ENCODE results near the gene ETHE1. TPM values are rescaled to one million over a fixed set of nuclear protein-coding genes. Genes with fewer than 3 reads are reported as not detected.
A peak's percentile ranks its signal among the peaks of the same experiment; 100 is the strongest.

Gene ETHE1
- total RNA-seq, 2 experiments from 2014 or later: 104 to 112 TPM

- Mint-ChIP-seq H3K36me3 (no peaks in the 10 kb centered on the region), H3K27ac (peak overlapping the region; percentile 55), H3K4me3 (peak overlapping the region; percentile 90), H3K9me3 (no peaks in the 10 kb centered on the region), H3K27me3 (no peaks in the 10 kb centered on the region), H3K4me1 (ENCODE audit: low read depth) (peaks cover 34% of the 10 kb centered on the region)
- no peak for DNase-seq
- intact Hi-C loops (cut with micrococcal nuclease): loop anchor here (1.0 to 10.0 kb wide), 8 partner anchors 12 to 322 kb away; partner anchors contain the start of genes KCNN4, PHLDB3, ZNF428 and ZNF575
- ChIA-PET CTCF (interaction anchor here (1.0 to 10.3 kb wide), 10 partner anchors 14 to 206 kb away, joined by 3 to 86 read pairs (median 4); partner anchors contain the start of gene ZNF575), POLR2A (interaction anchor here (1.0 to 2.3 kb wide), 5 partner anchors 10 to 134 kb away, joined by 3 to 8 read pairs (median 4); partner anchors contain the start of genes IRGQ, PHLDB3 and ZNF576)
These were observed 64.1 kb downstream of the ETHE1 start for GRCh38 chr19:43462785-43463380.

GRCh38 chr19:43462383-43462782, 64.6 kb downstream of the ETHE1 start:
- Mint-ChIP-seq H3K9me3 (no peaks in the 10 kb centered on the region), H3K27ac (peak overlapping the region; percentile 36), H3K4me1 (ENCODE audit: low read depth) (peaks cover 30% of the 10 kb centered on the region), H3K36me3 (no peaks in the 10 kb centered on the region), H3K4me3 (peak overlapping the region; percentile 90), H3K27me3 (no peaks in the 10 kb centered on the region)
- POLR2A ChIA-PET: interaction anchor here (1.0 to 1.8 kb wide), 3 partner anchors 10 to 134 kb away, joined by 3 to 4 read pairs (median 4); partner anchors contain the start of genes IRGQ and ZNF576
- intact Hi-C loops (cut with micrococcal nuclease): loop anchor here (2.0 to 10.0 kb wide), 3 partner anchors 16 to 322 kb away; partner anchors contain the start of genes KCNN4 and ZNF428
- CTCF ChIA-PET: interaction anchor here (1.3 to 10.3 kb wide), 4 partner anchors 15 to 206 kb away, joined by 5 to 86 read pairs (median 16); no protein-coding TSS in a partner anchor
- DNase-seq: no peak

DNA sequence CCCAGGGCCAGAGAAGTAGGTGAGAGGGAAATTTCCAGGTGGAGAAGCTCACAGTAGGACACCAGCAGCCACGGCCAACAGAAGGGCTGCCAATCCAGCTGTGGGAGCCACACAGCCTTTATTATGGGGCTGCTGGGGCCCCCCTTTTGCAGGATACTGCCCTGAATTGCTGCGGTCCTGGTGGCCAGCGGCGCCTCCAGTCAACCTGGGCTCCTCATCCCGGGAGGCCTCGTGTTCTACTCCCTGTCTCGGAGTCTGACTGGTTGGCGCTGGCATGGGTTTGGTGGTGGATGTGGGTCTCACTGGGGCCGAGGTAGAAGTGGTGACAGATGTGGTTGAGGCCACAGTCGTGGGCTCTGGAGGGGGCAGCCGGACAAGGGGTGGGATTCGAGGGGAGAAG, 65.7 kb downstream of the ETHE1 start:
- no peaks in the 10 kb centered on the region for H3K9me3 Mint-ChIP-seq
- no peaks in the 10 kb centered on the region for H3K27me3 Mint-ChIP-seq
- no peak overlapping the region for H3K4me3 Mint-ChIP-seq
- no peak for DNase-seq
- ChIA-PET CTCF (interaction anchor here (10.3 kb wide), 1 partner anchor 13 kb away, joined by 86 read pairs; no protein-coding TSS in a partner anchor), POLR2A (no interaction called here)
- H3K4me1 Mint-ChIP-seq (ENCODE audit: low read depth): peaks cover 27% of the 10 kb centered on the region
- no peak overlapping the region for H3K27ac Mint-ChIP-seq
- no peaks in the 10 kb centered on the region for H3K36me3 Mint-ChIP-seq
- intact Hi-C loops (cut with micrococcal nuclease): loop anchor here (10.0 kb wide), 1 partner anchor 323 kb away; the partner anchor contains the start of gene KCNN4

GRCh38 chr19:43460362-43461016, 66.5 kb downstream of the ETHE1 start:
- CTCF ChIA-PET: interaction anchor here (1.5 to 10.3 kb wide), 2 partner anchors 13 to 59 kb away, joined by 5 to 86 read pairs; no protein-coding TSS in a partner anchor
- H3K27me3 Mint-ChIP-seq: no peaks in the 10 kb centered on the region
- no peaks in the 10 kb centered on the region for H3K9me3 Mint-ChIP-seq
- intact Hi-C loops (cut with micrococcal nuclease): loop anchor here (10.0 kb wide), 1 partner anchor 324 kb away; the partner anchor contains the start of gene KCNN4
- H3K36me3 Mint-ChIP-seq: no peaks in the 10 kb centered on the region
- no peak overlapping the region for H3K4me3 Mint-ChIP-seq
- DNase-seq: no peak
- H3K4me1 Mint-ChIP-seq (ENCODE audit: low read depth): peaks cover 23% of the 10 kb centered on the region
- no peak overlapping the region for H3K27ac Mint-ChIP-seq
- POLR2A ChIA-PET: interaction anchor here (0.5 kb wide), 1 partner anchor 119 kb away, joined by 3 read pairs; no protein-coding TSS in a partner anchor

GRCh38 chr19:43457809-43458208, 69.2 kb downstream of the ETHE1 start:
- CTCF ChIA-PET: interaction anchor here (1.6 to 10.3 kb wide), 2 partner anchors 10 to 46 kb away, joined by 4 to 86 read pairs; no protein-coding TSS in a partner anchor
- intact Hi-C loops (cut with micrococcal nuclease): no loop called here
- POLR2A ChIA-PET: interaction anchor here (0.6 kb wide), 1 partner anchor 10 kb away, joined by 3 read pairs; no protein-coding TSS in a partner anchor

More at GRCh38 chr19:43457809-43458208, 69.2 kb downstream of the ETHE1 start:
- Mint-ChIP-seq H3K36me3 (no peaks in the 10 kb centered on the region), H3K4me1 (ENCODE audit: low read depth) (peaks cover 15% of the 10 kb centered on the region), H3K9me3 (no peaks in the 10 kb centered on the region), H3K27me3 (no peaks in the 10 kb centered on the region), H3K27ac (no peak overlapping the region), H3K4me3 (no peak overlapping the region)
- no peak for DNase-seq

Other genes with a start within 250 kb of the ETHE1 start
- gene CD177, start 173.5 kb downstream of the ETHE1 start, total RNA-seq: not detected
- not detected for gene TEX101, start 112.3 kb downstream of the ETHE1 start, total RNA-seq
- 1 to 10 TPM; 2.3 TPM for gene LYPD3, start 61.6 kb downstream of the ETHE1 start, total RNA-seq
- 10 to 100 TPM; 13.5 to 15.2 TPM for gene PHLDB3, start 22.5 kb downstream of the ETHE1 start, total RNA-seq
- 1 to 10 TPM; 3.1 to 3.7 TPM for gene ZNF575, start 6.0 kb upstream of the ETHE1 start, total RNA-seq
- gene XRCC1, start 48.3 kb upstream of the ETHE1 start, total RNA-seq: 10 to 100 TPM; 42.5 to 43.0 TPM
- 1 to 10 TPM; 2.2 to 3.7 TPM for gene PINLYP, start 48.6 kb upstream of the ETHE1 start, total RNA-seq
- gene IRGQ, start 68.9 kb upstream of the ETHE1 start, total RNA-seq: 10 to 100 TPM; 18.3 to 19.9 TPM
- 10 to 100 TPM; 12.6 to 14.1 TPM for gene ZNF576, start 69.4 kb upstream of the ETHE1 start, total RNA-seq
- gene SRRM5, start 84.9 kb upstream of the ETHE1 start, total RNA-seq: under 1 TPM; 0.39 to 0.59 TPM
- 10 to 100 TPM; 11.7 to 12.5 TPM for gene ZNF428, start 92.4 kb upstream of the ETHE1 start, total RNA-seq
- gene CADM4, start 112.6 kb upstream of the ETHE1 start, total RNA-seq: under 1 TPM; 0.39 to 0.57 TPM
- 10 to 100 TPM; 14.4 to 15.1 TPM for gene PLAUR, start 143.0 kb upstream of the ETHE1 start, total RNA-seq
- not detected for gene IRGC, start 188.9 kb upstream of the ETHE1 start, total RNA-seq
- gene SMG9, start 227.8 kb upstream of the ETHE1 start, total RNA-seq: 10 to 100 TPM; 58.2 to 58.3 TPM